HG03045 (cell line): ENCODE measurements around the gene VPS4A.
"Not testable (repeated sequence)": the region's sequence is repeated elsewhere in the genome, so short reads cannot be mapped to it uniquely, and the experiment has no call there.

Experiments
- ATAC-seq: cut with Tn5 transposase; IDR thresholded peaks from one replicate; pipeline ENCODE4 v1.9.1; 2021; ENCODE audit warnings: mild to moderate bottlenecking, moderate library complexity; ENCODE audit not compliant: unreplicated experiment

The VPS4A gene

DNA sequence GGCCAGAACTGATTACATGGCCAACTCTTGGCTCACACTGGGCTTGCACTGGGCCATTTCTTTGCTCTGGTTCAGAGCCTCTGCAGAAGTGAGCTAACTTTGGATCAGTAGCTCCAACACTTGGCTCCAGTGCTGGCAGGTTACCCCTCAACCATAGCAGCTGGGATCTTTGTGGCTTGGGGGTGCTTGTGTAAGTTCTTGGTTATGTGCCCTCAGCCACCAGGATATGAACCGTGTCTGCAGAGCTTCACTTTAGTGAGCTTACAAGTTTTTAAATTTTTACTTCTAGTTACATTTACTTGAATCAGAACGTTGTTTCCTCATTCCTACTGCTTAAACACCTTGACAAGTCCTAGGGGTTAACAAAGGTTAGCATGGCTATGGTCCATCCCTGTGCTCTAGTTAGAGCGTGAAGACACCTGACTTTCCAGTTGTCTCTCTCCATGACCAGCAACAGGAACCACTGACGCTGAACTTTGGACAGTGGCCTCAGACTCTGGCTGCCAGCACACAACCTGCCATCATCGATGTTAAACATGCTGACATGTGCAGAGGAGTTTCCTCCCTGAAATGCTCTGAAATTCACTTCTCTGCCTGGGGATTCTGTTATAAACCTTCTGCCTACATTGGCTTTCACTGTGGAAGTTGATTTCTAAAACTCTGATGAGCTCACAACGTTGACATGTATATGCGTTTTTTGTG is 15.2 kb downstream of the VPS4A start:
- ATAC-seq, result no peak

DNA sequence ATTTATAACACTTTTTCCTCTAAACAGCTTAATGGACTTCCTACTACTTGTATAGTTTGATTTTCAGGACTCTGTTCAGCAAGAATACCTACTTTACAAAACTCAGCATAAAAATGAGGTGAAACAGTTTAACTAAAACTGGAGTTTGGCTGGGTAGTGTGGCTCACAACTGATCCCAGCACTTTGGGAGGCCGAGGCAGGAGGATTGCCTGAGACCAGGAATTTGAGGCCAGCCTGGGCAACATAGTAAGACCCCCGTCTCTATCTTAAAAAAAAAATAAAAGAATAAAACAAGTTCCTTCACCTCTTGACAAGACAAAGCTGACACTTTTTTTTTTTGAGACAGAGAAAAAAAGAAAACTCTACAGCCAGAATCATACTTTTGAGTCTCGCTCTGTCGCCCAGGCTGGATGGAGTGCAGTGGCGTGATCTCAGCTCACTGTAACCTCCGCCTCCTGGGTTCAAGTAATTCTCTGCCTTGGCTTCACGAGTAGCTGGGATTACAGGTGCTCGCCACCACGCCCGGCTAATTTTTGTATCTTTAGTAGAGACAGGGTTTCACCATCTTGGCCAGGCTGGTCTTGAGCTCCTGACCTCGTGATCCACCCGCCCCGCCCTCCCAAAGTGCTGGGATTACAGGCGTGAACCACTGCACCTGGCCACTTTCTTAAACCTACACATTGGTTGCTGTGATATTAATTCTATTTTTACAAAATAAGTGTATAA is 16.6 kb downstream of the VPS4A start:
- ATAC-seq, result no peak

DNA sequence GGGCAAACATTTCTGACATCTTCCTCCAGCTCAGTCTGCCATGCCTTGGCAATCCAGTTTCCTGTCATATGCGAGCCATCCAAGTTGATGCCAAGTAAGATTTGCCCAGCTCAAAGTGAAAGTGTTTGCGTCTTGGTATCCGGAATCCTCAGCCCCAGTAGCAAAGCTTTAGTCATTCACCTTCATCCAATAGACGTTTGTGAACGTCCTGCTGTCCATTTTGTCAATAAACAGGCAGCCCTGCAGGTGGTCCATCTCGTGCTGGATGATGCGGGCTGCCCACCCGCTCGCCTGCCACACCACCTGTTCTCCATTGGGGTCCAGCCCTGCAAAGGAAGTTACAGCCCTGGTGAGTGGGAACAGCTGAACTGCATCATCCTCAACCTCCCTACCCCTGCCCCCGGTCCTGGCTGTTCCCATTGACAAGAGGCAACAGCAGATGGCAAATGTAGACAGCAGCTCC is 17.7 kb downstream of the VPS4A start:
- no peak for ATAC-seq

DNA sequence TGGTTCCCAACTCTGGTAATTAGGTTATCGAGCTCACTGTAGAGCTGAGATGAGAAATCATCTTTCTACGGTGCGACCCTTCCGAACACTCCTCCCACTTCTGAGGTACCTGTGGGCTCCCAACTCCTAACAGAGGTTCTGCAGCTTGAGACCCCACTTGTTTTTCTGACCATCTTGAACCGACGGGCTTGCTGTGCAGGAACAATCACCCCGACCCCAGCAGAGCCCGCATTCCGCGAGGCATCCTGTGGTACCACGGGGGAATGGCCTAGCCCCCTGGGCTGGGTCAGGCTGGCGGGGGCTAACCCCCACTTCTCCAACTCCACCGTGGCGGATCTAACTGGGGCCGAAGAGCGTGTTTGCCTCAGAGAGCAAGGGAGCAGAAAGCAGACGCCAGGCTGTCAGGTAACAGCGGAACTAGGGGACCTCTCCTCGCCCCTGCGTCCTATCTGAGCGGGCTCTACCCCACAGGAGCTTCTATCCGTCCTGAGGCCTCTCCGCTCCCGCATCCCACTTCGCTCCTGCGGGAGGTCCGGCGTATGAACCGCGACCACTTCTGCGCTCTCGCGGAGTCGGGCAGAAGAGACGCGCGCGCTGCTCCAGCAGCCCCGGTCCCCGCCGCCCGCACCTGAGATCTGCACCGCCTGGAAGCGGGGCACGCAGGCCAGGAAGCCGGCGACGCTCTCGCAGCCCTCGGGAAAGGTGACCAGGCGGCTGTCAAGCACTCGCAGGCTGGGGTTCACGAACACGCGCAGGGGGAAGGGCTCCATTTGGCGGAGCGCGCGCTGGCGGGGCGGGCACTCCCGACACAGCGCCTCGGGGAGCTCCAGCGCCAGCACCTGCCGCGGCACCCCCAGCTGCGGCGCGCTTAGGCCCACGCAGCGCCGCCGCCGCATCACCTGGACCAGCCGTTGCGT is 18.5 kb downstream of the VPS4A start:
- ATAC-seq, result peak; percentile 28

GRCh38 chr16:69330286-69331109 is 19.3 kb downstream of the VPS4A start, which contains the start of gene PDF:
Gene PDF, minus strand, starts transcription at chr16:69330588. Its CDS starts 18 bp downstream, at chr16:69330570.
- ATAC-seq, result peak; percentile 90

GRCh38 chr16:69334696-69335095 is 23.5 kb downstream of the VPS4A start:
- ATAC-seq, result no peak

DNA sequence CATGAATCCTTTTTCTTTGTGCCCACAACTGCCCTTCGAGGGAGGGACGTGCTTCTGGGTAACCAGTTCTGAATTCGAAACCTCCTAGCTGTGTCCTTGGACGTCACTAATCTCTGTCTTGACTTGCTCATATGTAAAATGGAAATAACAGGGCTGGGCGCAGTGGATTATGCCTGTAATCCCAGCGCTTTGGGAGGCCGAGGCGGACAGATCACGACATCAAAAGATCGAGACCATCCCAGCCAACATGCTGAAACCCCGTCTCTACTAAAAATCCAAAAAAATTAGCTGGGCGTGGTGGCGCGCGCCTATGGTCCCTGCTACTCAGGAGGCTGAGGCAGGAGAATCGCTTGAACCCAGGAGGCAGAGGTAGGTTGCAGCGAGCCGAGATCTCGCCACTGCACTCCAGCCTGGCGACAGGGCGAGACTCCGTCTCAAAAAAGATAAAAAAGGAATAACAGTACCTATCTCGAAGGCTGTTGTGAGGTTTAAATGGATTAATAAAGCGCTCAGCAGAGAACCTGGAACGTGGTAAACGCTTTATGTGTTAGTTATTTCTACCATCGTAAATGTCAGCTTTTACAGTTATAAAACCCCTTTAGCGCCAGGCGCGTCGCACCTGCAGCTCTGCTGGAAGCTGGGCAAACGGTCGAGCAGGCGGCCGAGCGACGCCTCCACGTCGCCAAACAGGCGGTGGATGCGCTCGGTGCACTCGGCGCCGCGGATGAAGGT is 27.6 kb downstream of the VPS4A start:
- no peak for ATAC-seq

- peak; percentile 90 for ATAC-seq
Measured at GRCh38 chr16:69339289-69340094, 28.3 kb downstream of the VPS4A start, which contains the start of the genes COG8 and NIP7. Gene COG8, minus strand, starts transcription at chr16:69339564. Its CDS starts 12 bp downstream, at chr16:69339552. Gene NIP7, plus strand, starts transcription at chr16:69339772. Its CDS starts 58 bp downstream, at chr16:69339830.

DNA sequence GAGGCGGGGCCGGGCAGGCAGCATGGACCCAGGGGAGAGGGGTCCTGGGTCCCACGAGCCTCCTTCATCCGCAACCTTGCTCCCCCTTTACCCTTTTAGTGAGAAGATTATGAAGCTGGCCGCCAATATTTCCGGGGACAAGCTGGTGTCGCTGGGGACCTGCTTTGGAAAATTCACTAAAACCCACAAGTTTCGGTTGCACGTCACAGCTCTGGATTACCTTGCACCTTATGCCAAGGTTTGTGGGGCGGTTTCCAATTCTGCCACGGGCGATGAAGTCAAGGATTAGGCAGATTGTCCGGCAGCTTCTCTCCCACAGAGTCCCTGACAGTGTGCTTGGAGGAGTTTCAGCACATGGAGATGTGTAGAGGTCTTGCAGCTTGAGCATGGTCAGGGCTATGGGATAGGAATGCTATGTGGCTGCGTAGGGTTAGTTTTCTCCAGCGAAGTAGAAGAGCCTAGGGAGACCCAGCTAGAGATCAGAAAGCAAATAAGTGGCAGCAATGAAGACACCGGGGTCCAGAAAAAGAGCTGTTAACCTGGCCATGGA is 29.0 kb downstream of the VPS4A start:
- peak; percentile 7 for ATAC-seq

DNA sequence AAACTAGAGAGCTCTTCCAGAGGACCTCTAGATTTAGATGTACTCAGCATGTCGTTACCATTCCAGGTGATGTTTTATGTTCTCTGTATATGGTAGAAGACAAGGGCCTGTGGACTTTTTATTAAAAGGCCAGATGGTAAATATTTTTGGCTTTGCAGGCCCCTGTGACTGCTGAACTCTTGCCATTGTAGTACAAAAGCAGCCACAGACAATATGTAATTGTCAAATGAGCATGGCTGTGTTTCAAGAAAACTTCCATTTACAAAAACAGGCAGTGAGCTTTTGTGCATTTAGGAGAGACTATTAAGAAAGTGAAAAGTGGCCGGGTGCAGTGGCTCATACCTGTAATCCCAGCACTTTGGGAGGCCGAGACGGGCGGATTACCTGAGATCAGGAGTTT is 33.0 kb downstream of the VPS4A start:
- ATAC-seq, result no peak

DNA sequence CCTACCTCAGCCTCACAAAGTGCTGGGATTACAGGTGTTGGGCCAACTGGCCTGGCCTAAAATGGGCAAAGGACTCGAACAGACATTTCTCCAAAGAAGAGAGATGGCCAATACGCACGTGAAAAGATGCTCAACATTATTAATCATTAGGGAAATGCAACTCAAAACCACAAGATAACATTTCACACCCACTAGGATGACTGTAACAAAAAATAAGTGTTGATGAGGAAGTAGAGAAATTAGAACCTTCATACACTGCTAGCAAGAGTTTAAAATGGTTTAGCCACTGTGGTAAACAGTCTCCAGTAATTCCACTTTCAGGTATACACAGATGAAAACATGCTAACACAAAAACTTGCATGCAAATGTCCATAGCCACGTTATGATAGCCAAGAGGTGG is 34.8 kb downstream of the VPS4A start:
- ATAC-seq, result no peak

DNA sequence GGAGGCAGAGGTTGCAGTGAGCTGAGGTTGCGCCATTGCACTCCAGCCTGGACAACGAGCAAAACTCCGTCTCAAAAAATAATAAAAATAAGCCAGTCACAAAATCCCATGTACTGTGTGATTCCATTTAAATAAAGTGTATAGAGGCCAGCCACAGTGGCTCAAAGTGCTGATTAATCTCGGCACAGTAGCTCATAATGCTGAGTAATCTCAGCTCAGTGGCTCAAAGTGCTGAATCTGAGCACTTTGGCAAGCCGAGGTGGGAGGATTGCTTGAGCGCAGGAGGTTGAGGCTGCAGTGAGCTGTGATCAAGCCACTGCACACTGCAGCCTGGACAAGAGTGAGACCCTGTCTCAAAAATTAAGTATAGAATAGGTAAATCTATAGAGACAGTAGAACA is 35.5 kb downstream of the VPS4A start:
- no peak for ATAC-seq

DNA sequence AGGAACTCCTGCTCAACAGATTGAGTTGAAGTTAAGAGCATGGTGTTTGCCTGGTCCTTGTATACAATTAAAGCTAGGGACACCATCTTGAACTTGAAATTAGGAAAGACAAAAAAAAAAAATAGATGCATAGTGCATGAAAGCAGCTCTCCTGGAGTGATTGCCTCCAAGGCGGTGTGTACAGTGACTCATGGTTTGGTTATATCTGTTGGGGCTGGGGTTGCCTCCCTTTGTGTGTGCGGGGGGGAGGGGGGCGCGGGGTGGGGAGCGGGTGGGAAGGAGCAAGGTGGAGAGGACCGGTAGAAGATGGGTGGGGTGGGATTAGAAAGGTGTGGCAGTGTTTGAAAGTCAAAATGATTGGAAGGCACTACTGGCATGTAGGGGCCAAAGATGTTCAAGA is 37.1 kb downstream of the VPS4A start:
- no peak for ATAC-seq

DNA sequence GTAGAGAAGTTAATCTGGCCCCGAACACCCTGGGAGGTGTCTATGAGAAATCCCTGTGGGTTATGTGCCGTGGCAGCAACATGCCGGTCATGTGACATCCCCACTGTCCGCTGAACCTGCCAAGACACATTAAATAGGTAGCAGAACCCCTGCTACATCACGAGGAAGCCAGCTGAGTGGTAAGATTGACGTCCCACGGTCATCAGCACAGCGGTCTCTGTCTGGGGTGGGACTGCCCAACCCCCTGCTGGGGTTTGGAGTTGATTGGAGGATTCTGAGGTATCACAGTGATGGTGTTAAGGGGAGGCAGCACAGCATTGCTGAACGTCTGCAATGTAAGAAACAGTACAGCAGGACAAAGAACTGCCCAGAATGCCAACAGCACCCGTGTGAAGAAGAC is 38.4 kb downstream of the VPS4A start:
- ATAC-seq, result no peak

GRCh38 chr16:69350536-69351133 is 39.5 kb downstream of the VPS4A start:
- ATAC-seq, result no peak

GRCh38 chr16:69351309-69352027 is 40.3 kb downstream of the VPS4A start, which contains the start of gene TMED6:
Gene TMED6, minus strand, starts transcription at chr16:69351786. Its CDS starts 33 bp downstream, at chr16:69351753.
- no peak for ATAC-seq

DNA sequence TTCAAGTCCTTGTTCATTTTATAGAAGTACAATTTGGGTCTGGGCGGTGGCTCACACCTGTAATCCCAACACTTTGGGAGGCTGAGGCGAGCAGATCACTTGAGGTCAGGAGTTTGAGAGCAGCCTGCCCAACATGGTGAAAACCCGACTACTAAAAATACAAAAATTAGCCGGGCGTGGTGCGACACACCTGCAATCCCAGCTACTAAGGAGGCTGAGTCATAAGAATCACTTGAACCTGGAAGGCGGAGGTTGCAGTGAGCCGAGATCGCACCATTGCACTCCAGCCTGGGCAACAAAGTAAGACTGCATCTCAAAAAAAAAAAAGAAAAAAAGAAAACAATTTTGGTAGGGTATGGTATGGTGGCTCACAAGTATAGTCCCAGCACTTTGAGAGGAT is 48.9 kb downstream of the VPS4A start:
- ATAC-seq, result not testable (repeated sequence)
